Ishikawa (cell line): Measurements from ENCODE around the gene AGAP1.

Experiments used
- CEBPB ChIP-seq: IDR thresholded peaks from 2 replicates; pipeline ENCODE4 v1.6.1; 2012
- EP300 ChIP-seq: IDR thresholded peaks from 2 replicates; pipeline ENCODE4 v1.6.1; 2012; ENCODE audit warnings: borderline replicate concordance
- RAD21 ChIP-seq: IDR thresholded peaks from 2 replicates; pipeline ENCODE4 v1.6.1; 2012; ENCODE audit warnings: low read depth
- TAF1 ChIP-seq: IDR thresholded peaks from 2 replicates; pipeline ENCODE4 v1.6.1; 2012; ENCODE audit warnings: low read depth, mild to moderate bottlenecking
- ZBTB7A ChIP-seq: IDR thresholded peaks from 2 replicates; pipeline ENCODE4 v1.6.1; 2012; ENCODE audit warnings: low read depth

DNA sequence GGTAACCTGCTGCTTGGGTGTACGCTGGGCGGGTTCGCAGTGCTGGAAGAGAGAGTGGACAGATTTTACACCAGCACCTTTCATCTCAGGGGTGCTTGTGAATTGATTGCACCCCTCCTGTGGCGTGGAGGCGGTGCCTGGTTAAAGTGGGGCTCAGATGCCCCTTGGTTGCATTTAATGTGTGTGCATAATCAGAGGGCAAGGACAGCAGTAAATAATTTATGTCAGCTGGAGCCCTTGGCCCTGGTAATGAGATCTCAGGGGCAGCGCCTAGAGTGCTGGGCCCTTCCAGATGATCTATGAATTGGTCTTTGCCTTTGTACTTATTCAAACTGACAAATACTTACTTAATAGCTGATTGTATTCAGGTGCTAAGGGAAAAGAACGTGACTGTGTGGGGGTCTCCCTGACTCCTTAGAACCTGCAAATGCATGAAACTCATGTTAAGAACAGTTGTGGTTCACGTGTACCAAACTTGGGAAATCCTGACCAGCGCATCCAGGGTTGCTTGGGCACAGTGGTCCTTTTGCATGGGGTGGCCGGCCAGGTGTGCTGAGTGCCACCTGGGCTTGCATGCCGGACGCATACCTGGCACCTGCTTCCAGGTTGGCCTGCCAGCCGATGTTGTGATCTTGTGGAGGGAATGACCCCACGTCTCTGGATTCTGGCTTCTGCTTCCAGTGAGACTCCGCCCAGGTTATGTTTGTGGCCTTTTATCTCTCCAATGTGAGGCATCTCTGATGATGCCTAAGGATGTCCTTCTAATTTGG lies 118.5 kb downstream of the AGAP1 start:
- no peak for TF ChIP-seq TAF1
- TF ChIP-seq ZBTB7A = no peak
- TF ChIP-seq CEBPB = no peak
- TF ChIP-seq EP300 = no peak
- TF ChIP-seq RAD21 = no peak
